UCSD-AML1 (cell line): ENCODE data around the gene PLCH1.
"Not testable (repeated sequence)": the region's sequence is repeated elsewhere in the genome, so short reads cannot be mapped to it uniquely, and the experiment has no call there.

ENCODE experiments used
- DNase-seq: peaks from one replicate; lab custom pipeline; 2025; ENCODE audit not compliant: unreplicated experiment; lab: John Stamatoyannopoulos, UW

Gene PLCH1

GRCh38 chr3:155431856-155432570 lies 312.9 kb downstream of the PLCH1 start:
- DNase-seq, result no peak

GRCh38 chr3:155428563-155428962 lies 316.3 kb downstream of the PLCH1 start:
- no peak for DNase-seq

- DNase-seq, result no peak
These were observed 318.2 kb downstream of the PLCH1 start for GRCh38 chr3:155426524-155427230.

- DNase-seq, result no peak
These were observed 319.5 kb downstream of the PLCH1 start for GRCh38 chr3:155425396-155425795.

- no peak for DNase-seq
These were observed 320.6 kb downstream of the PLCH1 start for GRCh38 chr3:155424323-155424710.

- DNase-seq, result no peak
These were observed 321.1 kb downstream of the PLCH1 start for GRCh38 chr3:155423526-155424322.

GRCh38 chr3:155420881-155421486 lies 323.9 kb downstream of the PLCH1 start:
- DNase-seq, result no peak

- no peak for DNase-seq
These were observed 324.5 kb downstream of the PLCH1 start for GRCh38 chr3:155420406-155420805.

- DNase-seq, result no peak
These were observed 326.5 kb downstream of the PLCH1 start for GRCh38 chr3:155418407-155418806.

GRCh38 chr3:155417119-155417517 lies 327.8 kb downstream of the PLCH1 start:
- no peak for DNase-seq

GRCh38 chr3:155416500-155417118 lies 328.3 kb downstream of the PLCH1 start:
- no peak for DNase-seq

GRCh38 chr3:155412904-155413303 lies 332.0 kb downstream of the PLCH1 start:
- no peak for DNase-seq

- no peak for DNase-seq
These were observed 333.2 kb downstream of the PLCH1 start for GRCh38 chr3:155411500-155412223.

- no peak for DNase-seq
These were observed 335.5 kb downstream of the PLCH1 start for GRCh38 chr3:155409336-155409735.

GRCh38 chr3:155407971-155408370 lies 336.9 kb downstream of the PLCH1 start:
- no peak for DNase-seq

- no peak for DNase-seq
These were observed 337.5 kb downstream of the PLCH1 start for GRCh38 chr3:155407331-155407730.

- no peak for DNase-seq
These were observed 340.4 kb downstream of the PLCH1 start for GRCh38 chr3:155404486-155404885.

- no peak for DNase-seq
These were observed 342.2 kb downstream of the PLCH1 start for GRCh38 chr3:155402656-155403055.

GRCh38 chr3:155398046-155398445 lies 346.8 kb downstream of the PLCH1 start:
- no peak for DNase-seq

GRCh38 chr3:155394896-155395295 lies 350.0 kb downstream of the PLCH1 start:
- DNase-seq, result not testable (repeated sequence)
